SW480 (cell line): ENCODE measurements around the gene DGKQ.
"Not testable (repeated sequence)": the region's sequence is repeated elsewhere in the genome, so short reads cannot be mapped to it uniquely, and the experiment has no call there.

Source experiments
- DNase-seq: peaks from one replicate; pipeline ENCODE4 v3.0.0-alpha.2; 2016; ENCODE audit warnings: low spot score

The DGKQ gene

DNA sequence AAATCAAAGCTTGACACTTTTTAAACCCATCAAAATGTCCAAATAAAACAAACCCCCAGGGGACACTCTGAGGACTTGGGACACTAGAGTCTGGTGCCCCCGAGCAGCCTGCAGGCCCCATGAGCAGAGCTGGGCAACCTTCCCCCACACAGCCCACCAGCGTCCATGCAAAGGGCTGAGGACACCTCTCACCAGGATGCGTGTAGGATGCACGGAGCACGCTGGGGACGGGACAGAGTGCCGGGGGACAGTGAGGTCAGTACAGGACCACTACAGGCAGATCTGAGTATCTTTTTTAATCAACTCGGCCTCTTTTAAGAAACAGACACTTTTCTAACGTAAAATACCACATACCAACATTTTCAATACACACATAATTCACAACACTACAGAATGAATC, 48.2 kb downstream of the DGKQ start:
- DNase-seq: no peak

DNA sequence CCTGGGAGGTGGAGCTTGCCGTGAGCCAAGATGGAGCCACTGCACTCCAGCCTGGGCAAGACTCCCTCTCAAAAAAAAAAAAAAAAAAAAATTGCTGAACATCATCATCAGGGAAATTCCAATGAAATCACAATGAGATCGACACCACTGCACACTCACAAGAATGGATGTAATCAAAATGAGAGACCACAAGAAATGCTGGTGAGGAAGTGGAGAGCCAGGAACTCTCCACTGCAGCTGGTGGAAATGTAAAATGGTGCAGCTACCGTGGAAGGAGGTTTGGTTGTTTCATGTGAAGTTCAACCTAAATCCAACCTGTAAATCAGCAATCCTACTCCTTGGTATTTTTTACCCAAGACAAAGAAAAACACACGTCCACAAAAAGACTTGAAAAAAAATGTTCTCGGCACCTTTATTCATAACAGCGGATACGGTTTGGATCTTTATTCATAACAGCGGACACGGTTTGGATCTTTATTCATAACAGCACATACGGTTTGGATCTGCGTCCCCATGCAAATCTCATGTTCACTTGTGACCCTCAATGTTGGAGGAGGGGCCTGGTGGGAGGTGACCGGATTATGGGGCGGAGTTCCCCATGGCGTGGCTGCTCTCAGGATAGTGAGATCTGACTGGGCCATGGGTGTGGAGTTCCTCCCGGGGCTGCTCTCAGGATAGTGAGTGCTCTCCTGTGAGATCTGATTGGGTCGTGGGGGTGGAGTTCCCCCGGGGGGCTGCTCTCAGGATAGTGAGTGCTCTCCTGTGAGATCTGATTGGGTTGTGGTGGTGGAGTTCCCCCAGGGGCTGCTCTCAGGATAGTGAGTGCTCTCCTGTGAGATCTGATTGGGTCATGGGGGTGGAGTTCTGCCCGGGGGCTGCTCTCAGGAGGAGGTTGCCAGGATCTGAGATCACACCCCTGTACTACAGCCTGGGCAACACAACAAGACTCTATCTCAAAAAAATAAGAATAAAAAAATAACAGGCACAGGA, 49.0 kb downstream of the DGKQ start:
- no peak for DNase-seq

DNA sequence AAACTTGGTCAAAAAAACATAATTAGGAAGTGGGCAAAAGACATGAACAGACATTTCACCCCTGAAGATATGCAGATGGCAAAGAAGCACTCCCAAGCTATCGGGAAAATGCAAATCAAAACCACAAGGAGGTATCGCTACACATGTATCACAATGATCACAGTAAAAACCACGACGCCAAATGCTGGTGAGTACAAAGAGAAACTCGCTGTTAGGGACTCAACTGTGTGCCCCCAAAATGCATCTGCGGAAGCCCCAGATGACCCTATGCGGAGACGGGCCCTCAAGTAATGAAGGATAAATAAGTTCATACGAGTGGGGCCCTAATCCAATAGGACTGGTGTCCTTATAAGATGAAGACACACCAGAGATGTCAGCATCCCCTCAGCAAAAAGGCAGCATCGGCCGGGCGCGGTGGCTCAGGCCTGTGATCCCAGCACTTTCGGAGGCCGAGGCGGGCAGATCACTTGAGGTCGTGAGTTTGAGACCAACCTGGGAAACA, 51.5 kb downstream of the DGKQ start:
- DNase-seq: no peak

DNA sequence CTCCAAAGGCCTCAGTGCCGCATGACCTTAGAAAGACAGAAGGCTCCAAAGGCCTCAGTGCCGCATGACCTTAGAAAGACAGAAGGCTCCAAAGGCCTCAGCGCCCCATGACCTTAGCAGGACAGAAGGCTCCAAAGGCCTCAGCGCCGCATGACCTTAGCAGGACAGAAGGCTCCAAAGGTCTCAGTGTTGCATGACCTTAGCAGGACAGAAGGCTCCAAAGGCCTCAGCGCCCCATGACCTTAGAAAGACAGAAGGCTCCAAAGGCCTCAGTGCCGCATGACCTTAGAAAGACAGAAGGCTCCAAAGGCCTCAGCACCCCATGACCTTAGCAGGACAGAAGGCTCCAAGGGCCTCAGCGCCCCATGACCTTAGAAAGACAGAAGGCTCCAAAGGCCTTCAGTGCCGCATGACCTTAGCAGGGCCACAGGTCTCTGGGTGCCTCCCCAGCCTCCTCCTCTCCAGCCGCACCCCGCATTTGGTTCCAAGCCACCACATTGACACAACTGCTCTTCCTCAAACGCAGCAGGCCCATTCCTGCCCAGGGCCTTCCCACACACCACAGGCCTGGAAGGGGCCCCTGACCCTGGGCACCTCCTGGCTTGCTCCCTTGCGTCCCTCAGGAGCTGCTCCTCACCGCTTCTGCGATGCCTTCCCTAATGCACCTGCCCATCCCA, 54.2 kb downstream of the DGKQ start:
- DNase-seq: not testable (repeated sequence)

DNA sequence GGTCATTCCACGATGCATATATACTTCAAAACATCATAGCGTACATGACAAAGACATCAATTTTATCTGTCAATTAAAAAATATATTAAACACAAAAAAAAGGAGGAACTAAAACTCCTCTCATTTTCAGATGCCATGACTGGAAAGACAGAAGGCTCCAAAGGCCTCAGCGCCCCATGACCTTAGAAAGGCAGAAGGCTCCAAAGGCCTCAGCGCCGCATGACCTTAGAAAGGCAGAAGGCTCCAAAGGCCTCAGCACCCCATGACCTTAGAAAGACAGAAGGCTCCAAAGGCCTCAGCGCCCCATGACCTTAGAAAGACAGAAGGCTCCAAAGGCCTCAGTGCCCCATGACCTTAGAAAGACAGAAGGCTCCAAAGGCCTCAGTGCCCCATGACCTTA, 54.8 kb downstream of the DGKQ start:
- not testable (repeated sequence) for DNase-seq

DNA sequence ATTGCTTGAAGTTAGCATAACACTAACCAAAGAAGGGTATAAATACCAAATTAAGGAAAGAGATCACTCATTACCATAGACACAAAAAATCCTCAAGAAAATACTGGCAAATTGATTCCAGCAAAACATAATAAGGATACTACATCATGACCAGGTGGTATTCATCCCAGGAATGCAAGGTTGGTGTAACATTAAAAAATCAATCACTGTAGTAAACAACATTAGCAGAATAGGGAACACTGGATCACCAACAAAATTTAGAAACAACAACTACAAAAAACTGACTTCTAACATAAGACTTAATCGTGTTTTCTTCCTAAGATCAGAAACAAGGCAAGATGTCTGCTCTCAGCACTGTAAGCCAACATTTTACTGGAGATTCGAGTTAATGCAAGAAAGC, 55.4 kb downstream of the DGKQ start:
- no peak for DNase-seq

DNA sequence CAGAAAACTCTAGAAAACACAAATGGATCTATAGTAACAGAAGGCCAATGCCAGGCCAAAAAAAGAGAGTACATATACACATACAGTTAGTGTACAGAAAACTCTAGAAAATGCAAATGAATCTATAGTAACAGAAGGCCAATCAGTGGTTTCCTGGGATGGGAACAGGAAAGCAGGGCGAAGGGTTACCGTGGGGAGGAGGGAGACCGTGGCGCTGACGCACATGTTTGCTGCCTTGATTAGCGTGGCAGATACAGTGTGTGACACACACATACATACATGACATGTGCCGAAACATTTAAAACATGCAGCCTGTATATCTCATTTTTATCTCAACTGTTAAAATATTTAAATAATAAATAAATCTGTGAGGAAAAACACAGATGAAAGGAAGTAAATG, 55.9 kb downstream of the DGKQ start:
- no peak for DNase-seq

DNA sequence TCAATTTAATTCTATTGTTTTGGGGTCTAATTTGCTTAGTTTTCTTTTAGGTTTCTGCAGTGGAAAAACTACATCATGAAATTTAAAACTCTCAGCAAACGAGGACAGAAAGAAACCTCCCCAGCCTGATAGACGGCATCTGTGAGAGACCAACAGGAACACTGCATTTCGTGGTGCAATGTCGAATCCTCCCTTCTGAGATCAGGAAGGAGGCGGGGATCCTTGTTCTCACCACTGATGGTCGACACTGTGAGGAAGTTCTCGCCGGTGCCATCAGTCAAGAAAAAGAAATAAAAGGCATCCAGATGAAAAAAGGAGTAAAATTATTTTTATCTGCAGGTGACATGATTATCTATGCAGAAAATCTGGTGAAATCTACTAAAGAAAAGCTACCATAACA, 57.8 kb downstream of the DGKQ start:
- no peak for DNase-seq

DNA sequence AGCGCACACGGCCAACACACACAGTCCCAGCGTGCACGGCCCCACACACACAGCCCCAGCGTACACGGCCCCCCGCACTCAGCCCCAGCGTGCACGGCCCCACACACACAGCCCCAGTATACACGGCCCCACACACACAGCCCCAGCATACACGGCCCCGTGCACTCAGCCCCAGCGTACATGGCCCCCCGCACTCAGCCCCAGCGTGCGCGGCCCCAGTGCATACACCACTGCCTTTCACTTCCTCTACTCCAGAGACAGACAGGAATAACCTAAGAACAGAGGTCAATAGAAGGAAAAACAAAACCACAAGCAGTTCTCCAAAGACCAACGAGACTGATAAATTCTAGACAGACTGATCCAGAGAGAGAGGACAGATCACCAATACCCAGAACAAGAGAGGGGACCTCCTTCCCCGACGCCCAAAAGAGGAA, 58.3 kb downstream of the DGKQ start:
- DNase-seq: no peak

DNA sequence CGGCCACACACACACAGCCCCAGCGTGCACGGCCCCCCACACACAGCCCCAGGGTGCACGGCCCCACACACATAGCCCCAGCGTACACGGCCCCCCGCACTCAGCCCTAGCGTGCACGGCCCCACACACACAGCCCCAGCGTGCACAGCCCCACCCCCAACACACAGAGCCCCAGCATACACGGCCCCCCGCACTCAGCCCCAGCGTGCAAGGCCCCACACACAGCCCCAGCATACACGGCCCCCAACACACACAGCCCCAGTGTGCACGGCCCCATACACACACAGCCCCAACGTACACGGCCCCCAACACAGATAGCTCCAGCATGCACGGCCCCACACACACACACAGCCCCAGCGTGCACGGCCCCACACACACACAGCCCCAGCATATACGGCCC, 58.8 kb downstream of the DGKQ start:
- no peak for DNase-seq

DNA sequence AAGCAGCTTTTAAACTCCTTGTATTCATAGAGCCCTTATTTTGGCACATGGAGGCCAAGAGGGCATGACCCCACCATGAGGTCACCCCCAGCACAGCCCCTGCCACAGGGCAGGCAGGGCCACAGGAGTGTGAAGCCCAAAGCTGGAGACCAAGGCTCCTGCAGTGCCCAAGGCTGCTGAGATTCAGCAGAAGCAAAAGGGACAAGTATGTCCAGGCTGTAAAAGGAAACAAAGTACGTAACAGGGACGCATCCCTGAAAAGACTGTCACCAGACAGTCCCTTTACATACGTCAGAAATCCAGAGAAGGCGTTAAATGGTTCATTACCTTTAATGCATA, 60.1 kb downstream of the DGKQ start:
- DNase-seq: no peak

DNA sequence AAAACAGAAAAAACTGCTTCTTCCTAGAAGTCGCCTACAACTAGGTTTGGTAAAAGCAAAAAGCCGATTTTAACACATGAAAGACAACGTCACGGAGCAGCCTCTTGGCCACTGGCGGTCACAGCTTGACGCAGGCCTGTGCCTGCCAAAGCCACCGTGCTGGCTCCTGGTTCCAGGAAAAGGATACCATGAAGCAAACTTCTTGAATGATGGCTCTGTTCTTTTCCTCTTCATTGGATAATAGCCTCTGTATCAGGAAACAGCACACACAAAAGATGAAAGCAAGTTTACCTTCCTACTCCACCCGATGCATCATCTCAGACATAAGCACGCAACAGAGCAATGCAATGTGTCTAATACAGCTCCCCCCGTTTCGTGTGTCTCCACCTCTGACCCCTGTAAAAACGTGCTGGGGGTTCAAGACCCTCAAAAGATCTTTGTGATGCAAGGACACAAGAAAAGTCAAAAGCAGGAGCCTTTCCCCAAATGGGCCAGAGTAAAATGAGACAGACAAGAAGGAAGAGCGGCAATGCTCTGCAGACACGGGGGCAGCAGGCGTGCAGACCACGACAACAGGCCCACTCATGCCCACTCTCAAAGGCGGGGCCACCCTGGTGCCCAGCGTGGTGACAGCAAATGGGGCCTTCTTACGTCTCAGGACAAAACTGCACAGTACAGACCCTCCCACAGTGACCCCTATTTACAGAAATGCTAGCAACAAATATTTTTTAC, 60.7 kb downstream of the DGKQ start:
- peak; percentile 94 for DNase-seq

DNA sequence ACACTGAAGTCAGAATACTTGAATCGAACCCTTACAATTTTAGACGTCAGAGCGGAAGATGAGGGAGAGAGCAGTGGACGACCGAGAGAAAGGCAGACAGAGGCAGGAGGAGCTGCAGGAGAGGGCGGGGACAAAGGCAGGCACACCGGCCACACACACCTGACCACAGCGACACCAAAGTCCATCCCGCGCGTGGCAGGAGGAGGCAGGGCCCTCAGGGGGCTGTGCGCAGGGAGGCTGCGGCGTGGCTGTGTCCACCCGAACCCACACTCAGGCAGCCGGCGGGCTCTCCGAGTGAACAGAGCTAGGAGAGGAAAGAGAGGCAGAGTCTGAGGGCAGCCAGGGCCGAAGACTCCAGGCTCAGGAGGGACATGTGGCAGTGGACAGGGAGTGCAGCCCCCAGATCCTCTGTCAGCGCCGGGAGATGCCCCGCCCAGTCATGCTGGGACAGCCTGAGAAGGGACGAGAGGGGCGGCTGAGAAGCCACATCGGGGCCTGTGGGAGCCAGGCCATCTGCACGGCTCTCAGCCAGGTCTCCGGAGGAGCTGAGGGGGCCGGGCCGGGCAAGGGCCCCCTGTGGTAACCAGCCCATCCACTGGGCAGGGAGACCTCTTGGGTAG, 61.4 kb downstream of the DGKQ start:
- DNase-seq: peak; percentile 60

DNA sequence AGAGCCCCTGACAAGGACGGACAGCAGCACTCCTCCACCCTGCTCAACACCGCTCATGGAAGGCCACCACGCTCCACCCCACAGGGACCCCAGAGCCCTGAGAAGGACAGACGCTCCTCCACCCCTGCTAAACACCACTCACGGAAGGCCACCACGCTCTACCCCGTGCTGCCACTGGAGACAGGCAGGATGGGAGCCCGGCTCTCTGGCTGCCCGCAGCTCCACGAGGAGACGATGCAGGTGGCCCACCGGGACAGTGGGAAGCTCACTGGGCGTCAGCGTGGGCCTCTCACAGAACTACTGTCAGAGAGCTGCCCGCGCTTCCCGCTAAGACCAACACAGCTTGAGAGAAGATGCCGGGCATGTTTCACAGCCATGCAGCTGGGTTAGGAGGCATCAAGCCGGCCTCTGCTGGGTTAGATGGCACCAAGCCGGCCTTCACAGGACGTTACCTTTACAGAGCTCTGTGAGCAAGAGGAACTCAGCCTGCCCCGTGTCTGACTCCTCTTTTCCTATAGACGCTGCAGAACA, 62.1 kb downstream of the DGKQ start:
- no peak for DNase-seq

DNA sequence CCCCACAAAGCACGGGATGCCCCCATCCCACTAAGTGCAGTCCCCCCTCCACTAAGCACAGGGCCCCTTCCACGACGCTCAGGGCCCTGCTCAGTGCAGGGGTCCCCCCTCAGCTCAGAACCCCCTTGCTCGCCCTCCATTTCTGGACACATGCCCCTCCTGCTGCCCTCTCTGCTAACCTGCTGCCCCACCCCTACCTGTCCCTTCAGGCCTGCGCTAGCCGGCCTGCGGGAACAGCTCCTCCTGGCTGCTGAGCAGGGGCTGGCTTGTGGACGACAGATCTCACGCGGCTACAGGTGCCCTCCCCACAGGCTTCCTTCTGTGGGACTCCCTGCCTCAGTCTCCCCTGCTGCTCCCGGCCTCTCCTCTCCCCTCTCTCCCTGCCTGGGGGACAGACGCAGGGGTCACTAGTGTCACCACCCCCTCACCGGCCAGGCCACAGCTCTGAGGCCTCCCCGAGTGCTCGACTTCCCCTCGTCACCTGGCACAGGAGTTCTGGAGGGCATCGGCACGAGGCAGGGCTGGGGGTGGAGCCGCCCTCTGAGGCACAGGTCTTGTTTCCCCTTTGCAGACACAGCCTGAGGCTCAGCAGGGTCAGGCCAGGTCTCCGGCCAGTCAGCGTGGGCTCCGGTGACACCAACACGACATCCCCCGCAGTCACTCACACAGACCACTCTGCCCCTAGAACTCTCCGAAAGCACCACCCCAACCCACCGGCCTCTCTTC, 62.8 kb downstream of the DGKQ start:
- DNase-seq: no peak

DNA sequence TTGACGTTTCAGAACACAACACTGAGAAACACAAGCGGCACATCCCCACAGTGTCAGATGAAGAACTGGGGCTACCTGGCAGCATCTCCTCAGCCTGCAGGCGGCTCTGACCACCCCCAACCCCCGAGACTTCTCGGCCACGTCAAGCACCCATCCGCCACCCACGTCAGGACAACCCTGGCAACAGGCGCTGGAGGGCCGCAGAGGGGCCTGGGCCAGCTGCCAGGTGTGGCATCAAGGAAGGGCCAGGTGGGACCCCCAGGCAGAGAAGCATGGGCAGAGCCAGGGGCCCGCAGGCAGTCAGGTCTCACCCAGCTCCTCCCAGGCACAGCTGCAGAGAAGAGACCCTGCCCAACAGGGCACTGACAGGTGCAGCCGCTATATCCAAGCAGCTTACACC, 63.5 kb downstream of the DGKQ start:
- DNase-seq: no peak

DNA sequence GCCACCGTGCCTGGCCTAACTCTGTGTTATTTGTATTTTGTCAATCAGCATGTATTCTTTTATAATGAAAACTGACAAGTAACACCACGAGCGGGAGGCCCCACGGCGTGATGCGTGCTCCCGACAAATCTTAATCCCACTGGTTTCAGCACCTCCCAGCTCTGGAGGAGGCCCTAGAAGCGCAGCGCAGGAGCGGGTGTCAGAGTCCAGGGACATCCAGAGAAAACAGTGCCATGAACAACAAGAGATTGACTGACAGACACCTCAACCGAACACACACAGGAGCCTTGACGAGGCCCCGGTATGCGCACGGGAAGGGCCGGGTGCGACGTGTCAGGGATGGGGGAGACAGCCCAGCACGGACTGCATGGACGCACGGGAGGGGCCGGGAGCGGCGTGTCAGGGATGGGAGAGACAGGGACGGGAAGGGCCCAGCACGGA, 64.2 kb downstream of the DGKQ start:
- DNase-seq: no peak
